Vagina (tissue), 2 donors: ENCODE measurements around the gene CHIT1. TPM values are rescaled to one million over a fixed set of nuclear protein-coding genes. Genes with fewer than 3 reads are reported as not detected.

Experiments used
- DNase-seq, 2 donors: peaks; one replicate each; pipeline ENCODE4 v3.0.0-alpha.2; 2017; ENCODE audit errors: extremely low spot score in 2 of 2
- H3K27ac ChIP-seq: fragments of 200-600 bp; sonication (generic); one replicate; pipeline ENCODE4 v1.5.1; 2019
- H3K27me3 ChIP-seq: fragments of 200-600 bp; sonication (generic); one replicate; pipeline ENCODE4 v1.5.1; 2019
- H3K36me3 ChIP-seq, 2 donors: fragments of 200-600 bp; sonication (generic); one replicate each; pipeline ENCODE4 v1.5.1; 2017 to 2019
- H3K4me1 ChIP-seq: fragments of 200-600 bp; sonication (generic); one replicate; pipeline ENCODE4 v1.5.1; 2019
- H3K4me3 ChIP-seq, 2 donors: fragments of 200-600 bp; sonication (generic); 1 replicate in 1 of 2; 2 replicates in 1 of 2; pipeline ENCODE4 v1.5.1; 2016 to 2019
- H3K9me3 ChIP-seq: fragments of 200-600 bp; sonication (generic); one replicate; pipeline ENCODE4 v1.5.1; 2019
- POLR2A ChIP-seq, 2 donors: fragments of 450-650 bp; IDR thresholded peaks; one replicate each; pipeline ENCODE4 v1.6.1; 2017; ENCODE audit warnings: antibody characterized with exemption in 2 of 2, mild to moderate bottlenecking in 2 of 2, moderate library complexity in 2 of 2
- POLR2AphosphoS5 ChIP-seq, 2 donors: sonication (generic); formaldehyde crosslinking; IDR thresholded peaks; one replicate each; pipeline ENCODE4 v1.9.0; 2017; ENCODE audit warnings: antibody characterized with exemption in 2 of 2, mild to moderate bottlenecking in 2 of 2, low read depth in 1 of 2; ENCODE audit not compliant: insufficient read depth in 1 of 2
- intact Hi-C: fragments of 100-400 bp; cut with DNase I; formaldehyde crosslinking; loops from one replicate; pipeline ENCODE4 v1.15.1; 2023
- total RNA-seq: library from RNA; depleted of rRNA; stranded (reverse); fragments of >200 nt; gene quantifications from one replicate; pipeline ENCODE4 v1.2.3, GENCODE V29; 2016
- TF ChIP-seq, protein P1 (sequence below), 3 experiments: fragments of 450-650 bp in 2 of 3; fragments of 200-600 bp in 1 of 3; sonication (generic) in 1 of 3; IDR thresholded peaks; one replicate each; pipeline ENCODE4 v1.5.1; 2017 to 2019; ENCODE audit warnings: antibody characterized with exemption in 3 of 3, mild to moderate bottlenecking in 2 of 3, moderate library complexity in 2 of 3

Gene CHIT1
- total RNA-seq, 1 donor from 2014 or later, result not detected

GRCh38 chr1:203219934-203220333, 9.5 kb downstream of the CHIT1 start:
- Histone ChIP-seq H3K27me3 (no peaks in the 10 kb centered on the region), H3K36me3 (no peaks in the 10 kb centered on the region), H3K4me3 (no peak overlapping the region), H3K4me1 (no peaks in the 10 kb centered on the region), H3K27ac (no peak overlapping the region), H3K9me3 (no peaks in the 10 kb centered on the region)
- DNase-seq, result no peak
- intact Hi-C loops, result loop anchor here (5.0 kb wide), 1 partner anchor 178 kb away; no protein-coding TSS in a partner anchor
- TF ChIP-seq POLR2A (IDR thresholded peaks at IDR 0.05), result no peak
- no peak for TF ChIP-seq POLR2AphosphoS5 (IDR thresholded peaks at IDR 0.05; ENCODE audit: insufficient read depth in 1 of 2, low read depth in 1 of 2)
- TF ChIP-seq, protein P1, sequence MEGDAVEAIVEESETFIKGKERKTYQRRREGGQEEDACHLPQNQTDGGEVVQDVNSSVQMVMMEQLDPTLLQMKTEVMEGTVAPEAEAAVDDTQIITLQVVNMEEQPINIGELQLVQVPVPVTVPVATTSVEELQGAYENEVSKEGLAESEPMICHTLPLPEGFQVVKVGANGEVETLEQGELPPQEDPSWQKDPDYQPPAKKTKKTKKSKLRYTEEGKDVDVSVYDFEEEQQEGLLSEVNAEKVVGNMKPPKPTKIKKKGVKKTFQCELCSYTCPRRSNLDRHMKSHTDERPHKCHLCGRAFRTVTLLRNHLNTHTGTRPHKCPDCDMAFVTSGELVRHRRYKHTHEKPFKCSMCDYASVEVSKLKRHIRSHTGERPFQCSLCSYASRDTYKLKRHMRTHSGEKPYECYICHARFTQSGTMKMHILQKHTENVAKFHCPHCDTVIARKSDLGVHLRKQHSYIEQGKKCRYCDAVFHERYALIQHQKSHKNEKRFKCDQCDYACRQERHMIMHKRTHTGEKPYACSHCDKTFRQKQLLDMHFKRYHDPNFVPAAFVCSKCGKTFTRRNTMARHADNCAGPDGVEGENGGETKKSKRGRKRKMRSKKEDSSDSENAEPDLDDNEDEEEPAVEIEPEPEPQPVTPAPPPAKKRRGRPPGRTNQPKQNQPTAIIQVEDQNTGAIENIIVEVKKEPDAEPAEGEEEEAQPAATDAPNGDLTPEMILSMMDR (IDR thresholded peaks at IDR 0.05), result no peak

DNA sequence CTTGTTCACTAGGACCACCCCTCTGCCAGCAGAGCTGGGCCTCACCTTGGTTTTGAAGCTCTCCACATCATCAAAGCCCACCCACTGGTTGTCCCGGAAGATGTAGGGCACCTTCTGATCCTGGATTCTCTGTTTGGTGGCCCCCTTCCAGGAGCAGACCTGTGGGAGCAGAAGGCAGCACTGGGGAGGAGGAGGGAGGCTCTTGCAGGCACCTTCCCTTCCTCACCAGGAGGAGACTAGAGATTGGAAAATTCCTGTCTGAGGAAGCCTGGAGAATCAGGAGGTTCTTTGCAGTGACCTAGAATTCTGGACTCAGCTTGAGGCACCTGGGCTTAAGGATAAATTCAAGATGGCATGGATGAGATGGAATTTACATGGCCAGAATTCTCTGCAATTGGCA, 10.3 kb downstream of the CHIT1 start:
- no peak overlapping the region for H3K27ac ChIP-seq
- no peak for DNase-seq
- no peak for TF ChIP-seq POLR2A (IDR thresholded peaks at IDR 0.05)
- no peak for TF ChIP-seq POLR2AphosphoS5 (IDR thresholded peaks at IDR 0.05; ENCODE audit: insufficient read depth in 1 of 2, low read depth in 1 of 2)
- TF ChIP-seq, protein P1 (IDR thresholded peaks at IDR 0.05), result no peak
- no peaks in the 10 kb centered on the region for H3K9me3 ChIP-seq
- H3K27me3 ChIP-seq, result no peaks in the 10 kb centered on the region
- H3K4me3 ChIP-seq, result no peak overlapping the region
- intact Hi-C loops, result loop anchor here (5.0 kb wide), 1 partner anchor 177 kb away; no protein-coding TSS in a partner anchor
- H3K36me3 ChIP-seq, result no peaks in the 10 kb centered on the region
- no peaks in the 10 kb centered on the region for H3K4me1 ChIP-seq

DNA sequence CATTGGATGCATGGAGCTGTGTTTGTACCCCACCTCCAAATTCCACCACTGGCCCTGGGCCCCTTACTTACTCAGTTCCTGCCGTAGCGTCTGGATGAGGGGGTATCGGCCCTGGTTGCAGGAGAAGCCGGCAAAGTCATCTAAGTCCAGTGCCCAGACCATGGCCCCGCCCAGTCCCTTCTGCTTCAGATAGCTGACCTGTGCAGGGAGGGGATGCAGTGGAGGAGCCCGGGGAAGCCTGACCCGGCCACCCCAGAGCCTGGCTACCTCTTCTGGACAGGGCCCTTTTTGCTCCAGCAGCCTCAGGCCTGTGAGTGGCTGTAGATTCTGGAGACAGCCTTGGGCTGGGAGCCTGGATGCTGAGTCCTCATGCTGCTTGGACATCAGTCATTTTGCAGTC, 11.8 kb downstream of the CHIT1 start:
- TF ChIP-seq, protein P1 (IDR thresholded peaks at IDR 0.05), result no peak
- TF ChIP-seq POLR2A (IDR thresholded peaks at IDR 0.05), result no peak
- intact Hi-C loops, result loop anchor here (5.0 kb wide), 1 partner anchor 175 kb away; no protein-coding TSS in a partner anchor
- no peak for DNase-seq
- no peak overlapping the region for H3K27ac ChIP-seq
- H3K36me3 ChIP-seq, result no peaks in the 10 kb centered on the region
- H3K27me3 ChIP-seq, result no peaks in the 10 kb centered on the region
- no peaks in the 10 kb centered on the region for H3K4me1 ChIP-seq
- H3K9me3 ChIP-seq, result no peaks in the 10 kb centered on the region
- no peak overlapping the region for H3K4me3 ChIP-seq

DNA sequence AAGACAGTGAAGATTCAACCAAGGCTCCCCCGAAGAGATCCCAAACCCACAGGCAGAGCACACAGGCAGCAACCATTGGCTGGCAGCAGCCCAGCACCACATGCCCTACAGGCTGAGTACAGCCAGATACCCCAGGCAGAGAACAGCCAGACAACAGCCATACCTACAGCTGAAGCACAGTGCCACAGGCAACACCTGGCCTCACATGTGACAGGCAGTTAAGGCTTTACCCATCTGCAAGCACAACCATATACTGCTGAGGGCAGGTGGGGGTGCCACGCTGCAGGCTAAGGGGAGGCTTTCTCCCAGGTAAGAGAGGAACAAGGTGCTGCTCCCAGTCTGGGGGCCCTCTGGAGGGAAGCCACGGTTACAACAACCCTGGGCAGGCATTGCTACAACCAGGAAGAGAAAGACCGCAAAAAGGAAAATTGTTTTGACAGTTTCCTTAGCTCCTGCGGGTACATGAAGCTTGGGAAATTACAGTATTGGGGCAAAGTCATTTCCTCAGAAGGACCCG, 12.3 kb downstream of the CHIT1 start:
- no peak for DNase-seq
- Histone ChIP-seq H3K27ac (no peak overlapping the region), H3K27me3 (no peaks in the 10 kb centered on the region), H3K4me3 (no peak overlapping the region), H3K4me1 (no peaks in the 10 kb centered on the region), H3K9me3 (no peaks in the 10 kb centered on the region), H3K36me3 (no peaks in the 10 kb centered on the region)
- intact Hi-C loops, result loop anchor here (5.0 kb wide), 1 partner anchor 175 kb away; no protein-coding TSS in a partner anchor
- no peak for TF ChIP-seq POLR2A (IDR thresholded peaks at IDR 0.05)
- TF ChIP-seq POLR2AphosphoS5 (IDR thresholded peaks at IDR 0.05; ENCODE audit: insufficient read depth in 1 of 2, low read depth in 1 of 2), result no peak
- TF ChIP-seq, protein P1 (IDR thresholded peaks at IDR 0.05), result no peak

- intact Hi-C loops, result loop anchor here (5.0 kb wide), 1 partner anchor 174 kb away; no protein-coding TSS in a partner anchor
- DNase-seq, result no peak
- Histone ChIP-seq H3K36me3 (no peaks in the 10 kb centered on the region), H3K27ac (no peak overlapping the region), H3K4me3 (no peak overlapping the region), H3K27me3 (no peaks in the 10 kb centered on the region), H3K9me3 (no peaks in the 10 kb centered on the region), H3K4me1 (no peaks in the 10 kb centered on the region)
- TF ChIP-seq, protein P1 (IDR thresholded peaks at IDR 0.05), result peak; percentile 71 to 75 (median 72)
- TF ChIP-seq POLR2AphosphoS5 (IDR thresholded peaks at IDR 0.05; ENCODE audit: insufficient read depth in 1 of 2, low read depth in 1 of 2), result no peak
Measured at GRCh38 chr1:203216274-203217138, 13.0 kb downstream of the CHIT1 start.
